Mucosa of rectum (tissue), 2 donors: ENCODE measurements around the gene ZDHHC1.

Experiments
- H3K27ac ChIP-seq, 2 donors: one replicate each; pipeline ENCODE4 v1.7.0; 2013; ENCODE audit warnings: inconsistent platforms in 2 of 2, low read depth in 2 of 2, low read length in 2 of 2
- H3K27me3 ChIP-seq, 2 donors: one replicate each; pipeline ENCODE4 v1.7.0; 2013; ENCODE audit warnings: low read length in 2 of 2; ENCODE audit not compliant: control insufficient read depth in 2 of 2, insufficient read depth in 2 of 2
- H3K36me3 ChIP-seq, 2 donors: one replicate each; pipeline ENCODE4 v1.7.0; 2013; ENCODE audit warnings: low read length in 2 of 2; ENCODE audit not compliant: control insufficient read depth in 2 of 2, insufficient read depth in 2 of 2
- H3K4me1 ChIP-seq, 2 donors: one replicate each; pipeline ENCODE4 v1.7.0; 2013; ENCODE audit warnings: low read length in 2 of 2, mild to moderate bottlenecking in 1 of 2; ENCODE audit not compliant: control insufficient read depth in 2 of 2, insufficient read depth in 2 of 2
- H3K4me3 ChIP-seq, 2 donors: one replicate each; pipeline ENCODE4 v1.7.0; 2013; ENCODE audit warnings: low read length in 2 of 2
- H3K9ac ChIP-seq, 2 donors: one replicate each; pipeline ENCODE4 v1.7.0; 2013; ENCODE audit warnings: low read length in 2 of 2, low read depth in 1 of 2, mild to moderate bottlenecking in 1 of 2
- H3K9me3 ChIP-seq, 2 donors: one replicate each; pipeline ENCODE4 v1.7.0; 2013; ENCODE audit warnings: low read length in 2 of 2; ENCODE audit not compliant: control insufficient read depth in 2 of 2
- donor health status: healthy.
- donor health status: Normal muscosa, but diverticular disease.

ZDHHC1 gene

DNA sequence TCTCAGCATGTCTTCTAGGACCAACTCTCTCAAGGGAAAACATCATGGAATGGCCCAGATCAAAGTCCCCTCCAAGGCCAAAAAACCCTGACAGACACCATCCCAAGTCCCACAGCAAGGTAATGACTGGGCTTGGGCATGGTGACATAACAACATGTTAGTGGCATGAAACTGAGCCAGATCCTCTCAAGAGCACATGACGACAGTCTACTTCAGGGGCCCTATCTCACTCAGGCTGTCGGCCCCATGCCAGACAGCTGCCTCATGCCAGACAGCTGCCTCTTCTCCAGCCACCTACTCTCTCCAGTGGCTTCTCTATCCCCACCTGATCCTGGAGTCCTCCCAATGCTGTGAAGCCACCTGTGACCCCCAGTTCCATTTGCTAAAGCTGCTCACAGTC, 33.1 kb upstream of the ZDHHC1 start:
- no peaks in the 10 kb centered on the region for H3K27me3 ChIP-seq
- H3K9ac ChIP-seq = peak overlapping the region in 1 of 2 donors; percentile 70
- peaks cover 88 to 94% of the 10 kb centered on the region in 2 donors for H3K4me1 ChIP-seq
- H3K27ac ChIP-seq = peak overlapping the region; percentile 93 to 94
- no peaks in the 10 kb centered on the region for H3K9me3 ChIP-seq
- no peak overlapping the region for H3K4me3 ChIP-seq
- peaks cover 50 to 57% of the 10 kb centered on the region in 2 donors for H3K36me3 ChIP-seq

DNA sequence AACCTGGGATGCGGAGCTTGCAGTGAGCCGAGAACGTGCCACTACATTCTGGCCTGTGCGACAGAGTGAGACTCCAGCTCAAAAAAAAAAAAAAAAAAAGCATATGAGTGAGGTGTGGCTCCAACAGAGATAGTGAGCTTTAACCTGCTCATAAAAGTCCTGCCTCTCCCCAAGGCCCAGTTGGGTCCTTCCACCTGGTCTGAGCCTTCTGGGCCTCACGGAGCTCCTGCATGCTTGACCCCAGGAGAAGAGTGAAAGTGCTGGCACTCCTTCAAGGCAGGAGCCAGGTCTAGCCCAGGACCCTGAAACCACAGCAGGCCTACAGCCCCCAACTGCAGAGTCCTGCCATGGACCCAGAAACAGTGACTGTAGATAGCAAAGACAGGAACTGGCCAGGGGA, 32.3 kb upstream of the ZDHHC1 start:
- Histone ChIP-seq H3K9ac (peak overlapping the region in 1 of 2 donors; percentile 70), H3K27ac (peak overlapping the region; percentile 93 to 94)

DNA sequence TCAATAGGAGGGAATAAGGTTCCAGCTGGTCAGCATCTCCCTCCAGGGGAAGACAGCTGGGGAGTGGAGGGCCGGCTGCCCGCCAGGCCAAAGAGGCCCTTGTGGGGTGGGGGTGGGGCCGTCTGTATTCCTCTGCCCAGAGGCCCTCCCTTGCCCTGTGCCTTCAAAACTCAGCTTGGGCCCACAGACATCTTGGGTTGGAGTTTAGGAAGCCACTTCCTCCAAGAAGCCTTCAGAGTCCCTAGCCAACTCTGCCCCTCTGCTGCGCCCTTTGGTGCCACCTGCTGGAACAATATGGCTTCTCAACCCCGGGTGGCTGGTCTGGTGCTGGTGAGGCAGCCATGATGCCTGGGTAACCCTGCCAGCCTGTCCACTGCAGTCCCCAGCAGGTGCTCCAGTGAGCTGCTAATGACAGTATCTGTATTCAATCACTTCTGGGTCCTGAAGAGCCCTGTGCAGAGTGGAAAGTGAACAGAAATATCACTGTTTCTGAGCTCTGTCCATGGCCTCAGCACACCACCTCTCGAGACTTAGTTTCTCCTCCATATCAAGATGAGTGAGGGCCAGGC, 31.3 kb upstream of the ZDHHC1 start:
- Histone ChIP-seq H3K9ac (peak overlapping the region; percentile 56 to 70), H3K4me1 (peaks cover 94 to 98% of the 10 kb centered on the region in 2 donors), H3K27ac (peak overlapping the region; percentile 93 to 94), H3K4me3 (no peak overlapping the region), H3K9me3 (no peaks in the 10 kb centered on the region), H3K27me3 (no peaks in the 10 kb centered on the region), H3K36me3 (peaks cover 53 to 57% of the 10 kb centered on the region in 2 donors)

More for the DNA sequence above, 32.3 kb upstream of the ZDHHC1 start:
- H3K4me3 ChIP-seq = no peak overlapping the region
- H3K9me3 ChIP-seq = no peaks in the 10 kb centered on the region
- H3K27me3 ChIP-seq = no peaks in the 10 kb centered on the region
- peaks cover 88 to 96% of the 10 kb centered on the region in 2 donors for H3K4me1 ChIP-seq
- peaks cover 56 to 61% of the 10 kb centered on the region in 2 donors for H3K36me3 ChIP-seq

DNA sequence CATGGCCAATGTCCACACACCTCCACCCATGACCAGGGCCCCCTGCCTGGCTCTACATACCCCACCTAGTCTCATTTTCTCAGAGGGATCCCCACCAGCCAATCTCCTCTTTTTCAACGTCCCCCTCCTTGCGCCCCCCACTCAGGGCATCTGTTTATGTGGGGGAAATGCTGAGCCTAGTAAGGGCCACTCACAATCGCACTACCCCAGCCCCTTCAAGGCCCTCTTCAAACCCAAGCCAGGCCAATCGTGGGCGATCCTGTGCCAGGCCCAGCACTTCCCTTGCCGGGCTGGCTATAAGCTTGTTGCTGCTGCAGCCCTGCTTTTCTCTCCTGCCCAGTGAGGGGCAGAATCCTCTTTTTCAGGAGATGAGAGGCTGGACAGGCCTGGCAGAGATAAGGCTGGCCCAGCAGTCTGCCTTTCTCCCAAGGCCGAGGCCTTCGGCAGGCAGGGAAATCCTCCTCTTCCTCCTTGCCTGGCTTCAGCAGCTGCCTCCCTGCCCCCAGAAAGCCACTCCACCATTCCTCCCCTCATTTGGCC, 30.8 kb upstream of the ZDHHC1 start:
- peak overlapping the region; percentile 32 to 70 for H3K9ac ChIP-seq
- peak overlapping the region; percentile 93 to 94 for H3K27ac ChIP-seq
- no peaks in the 10 kb centered on the region for H3K9me3 ChIP-seq
- no peaks in the 10 kb centered on the region for H3K27me3 ChIP-seq
- H3K4me3 ChIP-seq = no peak overlapping the region
- H3K4me1 ChIP-seq = peaks cover 94 to 98% of the 10 kb centered on the region in 2 donors
- peaks cover 52 to 55% of the 10 kb centered on the region in 2 donors for H3K36me3 ChIP-seq

DNA sequence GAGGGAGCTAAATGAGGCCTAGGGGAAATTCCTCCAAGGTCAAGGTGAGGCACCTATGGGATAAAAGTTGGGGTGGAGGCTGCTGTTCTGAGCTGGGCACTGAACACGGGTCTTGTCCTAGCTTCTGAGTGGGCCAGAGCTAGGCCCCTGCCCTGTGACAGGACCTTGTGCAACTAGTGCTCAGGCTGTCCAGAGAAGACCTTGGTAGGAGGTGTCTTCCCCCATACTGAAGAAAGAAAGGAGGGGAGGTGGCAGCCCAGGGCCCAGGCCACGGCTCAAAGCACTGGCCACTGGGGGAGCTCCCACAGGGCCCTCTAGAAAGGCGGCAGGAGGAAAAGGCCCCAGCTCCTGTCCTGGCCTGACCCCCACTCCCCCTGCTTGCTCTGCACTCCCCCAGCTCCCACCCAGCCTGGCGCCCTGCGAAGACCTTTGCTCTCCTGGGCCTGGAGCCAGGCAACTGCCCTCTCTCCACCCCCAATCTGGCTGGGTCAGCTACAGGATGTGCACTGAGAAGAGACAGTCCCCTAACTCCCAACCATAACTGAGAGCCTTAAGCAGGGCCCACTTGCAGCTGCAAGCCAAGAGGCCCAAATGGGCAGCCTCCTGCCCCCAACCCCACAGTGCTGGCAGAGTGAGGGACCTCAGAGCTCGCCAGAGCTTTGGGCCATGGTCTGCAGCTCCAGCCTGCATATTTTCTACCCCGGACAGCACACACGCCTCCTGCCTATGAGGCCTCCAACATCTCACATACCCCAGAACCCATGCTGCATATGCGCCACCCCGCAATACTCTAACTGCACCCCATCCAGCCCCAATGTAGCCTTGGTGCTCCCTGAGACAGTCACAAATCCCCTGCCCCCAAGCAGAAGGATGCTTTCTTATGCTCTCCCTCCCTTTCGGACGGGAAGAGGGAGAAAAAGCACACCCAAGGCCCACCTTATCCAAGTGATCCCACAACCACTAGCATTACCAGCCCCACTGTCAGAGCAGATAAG, 29.9 kb upstream of the ZDHHC1 start:
- peak overlapping the region; percentile 93 to 94 for H3K27ac ChIP-seq
- H3K27me3 ChIP-seq = no peaks in the 10 kb centered on the region
- peak overlapping the region; percentile 44 to 70 for H3K9ac ChIP-seq
- H3K4me1 ChIP-seq = peaks cover 94 to 96% of the 10 kb centered on the region in 2 donors
- peaks cover 43 to 51% of the 10 kb centered on the region in 2 donors for H3K36me3 ChIP-seq
- no peaks in the 10 kb centered on the region for H3K9me3 ChIP-seq
- peak overlapping the region in 1 of 2 donors; percentile 13 for H3K4me3 ChIP-seq

DNA sequence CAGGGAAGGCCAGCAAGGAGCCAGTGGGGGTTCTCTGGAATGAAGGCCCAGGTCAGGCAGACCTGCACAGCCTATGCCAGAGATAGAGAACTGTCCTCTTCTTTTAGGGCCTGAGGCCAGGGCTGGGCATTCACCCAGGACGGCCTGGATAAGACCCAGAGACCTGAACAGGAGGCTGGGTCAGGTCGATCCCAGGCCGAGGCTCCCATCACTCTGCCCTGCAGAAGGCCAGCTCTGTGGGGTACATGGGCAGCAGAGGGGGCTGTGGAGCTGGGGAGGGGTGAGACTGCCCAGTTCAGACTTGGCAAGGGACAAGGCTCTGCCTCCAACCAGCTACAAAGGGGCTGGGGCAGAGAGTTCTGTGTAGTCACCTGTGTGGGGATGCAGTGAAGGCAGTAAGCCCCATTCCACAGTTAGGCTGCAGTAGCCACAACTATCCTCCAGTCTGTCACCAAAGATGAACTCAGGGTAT, 29.2 kb upstream of the ZDHHC1 start:
- Histone ChIP-seq H3K4me1 (peaks cover 94 to 96% of the 10 kb centered on the region in 2 donors), H3K36me3 (peaks cover 37 to 46% of the 10 kb centered on the region in 2 donors), H3K27ac (peak overlapping the region; percentile 93 to 94), H3K9me3 (no peaks in the 10 kb centered on the region), H3K9ac (peak overlapping the region; percentile 44 to 70), H3K27me3 (no peaks in the 10 kb centered on the region), H3K4me3 (no peak overlapping the region)

DNA sequence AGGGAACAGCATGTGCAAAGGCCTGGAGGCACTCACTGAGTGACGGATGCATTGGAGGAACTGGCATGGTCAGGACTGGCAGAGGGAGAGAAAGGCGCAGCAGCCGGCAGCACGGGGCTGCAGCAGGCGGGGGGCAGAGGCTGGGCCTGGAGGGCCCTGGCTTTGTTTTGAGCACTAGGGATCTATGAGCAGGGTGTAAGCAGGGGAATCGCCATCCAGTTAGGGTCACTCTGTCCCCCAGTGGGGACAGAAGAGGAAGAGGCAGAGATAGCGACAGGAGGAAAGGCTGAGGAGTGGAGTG, 28.8 kb upstream of the ZDHHC1 start:
- peaks cover 94 to 96% of the 10 kb centered on the region in 2 donors for H3K4me1 ChIP-seq
- peak overlapping the region; percentile 36 to 70 for H3K9ac ChIP-seq
- peak overlapping the region; percentile 93 to 94 for H3K27ac ChIP-seq
- no peaks in the 10 kb centered on the region for H3K9me3 ChIP-seq
- no peak overlapping the region for H3K4me3 ChIP-seq
- no peaks in the 10 kb centered on the region for H3K27me3 ChIP-seq
- H3K36me3 ChIP-seq = peaks cover 36 to 48% of the 10 kb centered on the region in 2 donors

DNA sequence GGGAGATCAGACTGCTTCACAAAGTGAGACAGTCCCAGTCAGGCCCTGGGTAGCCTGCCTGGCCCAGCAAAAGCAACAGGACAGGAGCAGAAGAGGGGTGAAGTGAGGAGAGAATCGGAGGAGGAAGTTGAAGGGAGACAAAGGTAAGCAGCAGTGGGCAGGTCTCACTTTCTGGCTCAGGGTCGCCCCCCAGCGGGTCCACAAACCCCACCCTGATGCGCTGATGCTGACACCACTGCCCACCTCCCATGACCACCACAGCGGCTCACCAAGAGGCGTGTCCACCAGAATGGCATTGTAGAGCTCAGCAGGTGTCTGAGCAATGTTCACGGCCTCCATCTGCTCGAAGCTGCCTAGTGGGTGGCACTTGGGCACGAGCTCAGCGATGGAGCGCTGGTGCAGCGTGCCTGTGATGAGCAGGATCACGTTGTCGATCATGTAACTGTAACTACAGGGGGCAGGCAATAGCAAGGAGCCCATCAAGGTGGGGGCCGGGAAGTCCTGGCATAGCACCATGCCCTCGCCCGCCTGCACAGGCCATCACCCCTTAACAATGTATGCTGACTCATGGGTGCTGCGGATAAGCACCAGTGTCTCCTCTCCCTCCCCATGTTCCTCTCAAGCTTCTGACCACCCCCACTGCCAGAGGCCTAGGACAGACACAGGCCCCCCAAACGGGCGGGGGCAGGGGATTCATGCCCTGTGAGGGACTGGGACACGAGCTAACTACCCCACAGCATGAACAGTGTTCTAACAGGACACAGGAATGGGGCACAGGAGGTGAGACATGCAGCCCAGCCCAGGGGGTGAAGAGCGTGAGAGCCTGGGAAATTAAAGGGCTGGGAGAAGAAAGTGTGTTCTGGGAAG, 28.2 kb upstream of the ZDHHC1 start:
- H3K4me1 ChIP-seq = peaks cover 88 to 93% of the 10 kb centered on the region in 2 donors
- peaks cover 34 to 44% of the 10 kb centered on the region in 2 donors for H3K36me3 ChIP-seq
- no peaks in the 10 kb centered on the region for H3K9me3 ChIP-seq
- peak overlapping the region; percentile 36 to 70 for H3K9ac ChIP-seq
- no peaks in the 10 kb centered on the region for H3K27me3 ChIP-seq
- H3K27ac ChIP-seq = peak overlapping the region; percentile 94 to 97
- H3K4me3 ChIP-seq = no peak overlapping the region

DNA sequence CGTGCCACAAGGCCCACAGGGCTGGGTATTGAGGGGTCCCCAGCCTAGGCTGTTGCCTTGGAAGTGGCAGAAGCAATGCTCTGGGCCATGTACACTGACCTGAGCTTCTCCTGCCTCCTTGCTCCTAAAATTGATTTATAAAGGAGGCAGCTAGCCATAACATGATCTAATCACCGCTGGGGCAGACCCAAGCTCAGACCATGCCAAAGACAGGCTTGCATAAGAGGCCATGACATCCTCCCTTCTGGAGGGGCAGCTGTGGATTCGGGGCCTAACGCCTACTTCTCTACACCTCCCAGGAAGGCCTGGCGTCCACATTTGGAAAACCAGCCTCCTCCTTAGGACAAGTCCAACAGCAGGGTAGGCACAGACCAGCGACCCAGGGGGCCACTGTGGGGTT, 27.0 kb upstream of the ZDHHC1 start:
- Histone ChIP-seq H3K36me3 (peaks cover 42 to 54% of the 10 kb centered on the region in 2 donors), H3K27ac (peak overlapping the region; percentile 94 to 97), H3K4me3 (no peak overlapping the region), H3K27me3 (no peaks in the 10 kb centered on the region), H3K9ac (peak overlapping the region in 1 of 2 donors; percentile 70), H3K9me3 (no peaks in the 10 kb centered on the region), H3K4me1 (peaks cover 77 to 80% of the 10 kb centered on the region in 2 donors)
